Effector memory CD4-positive, alpha-beta T cell (primary cell): ENCODE measurements around the gene ENPP7.

ENCODE experiments used
- DNase-seq, 3 donors: peaks; one replicate each; pipeline ENCODE4 v3.0.0-alpha.2; 2020
- H3K27ac ChIP-seq: 2 replicates; pipeline ENCODE4 v1.7.0; 2013; ENCODE audit warnings: mild to moderate bottlenecking, low read length, moderate library complexity; ENCODE audit not compliant: insufficient read depth, poor library complexity, severe bottlenecking
- H3K27me3 ChIP-seq: replicated peaks from 2 replicates; pipeline ENCODE4 v1.7.0; 2013; ENCODE audit warnings: mild to moderate bottlenecking, low read length; ENCODE audit not compliant: insufficient read depth, control insufficient read depth, poor library complexity, severe bottlenecking
- H3K36me3 ChIP-seq: 2 replicates; pipeline ENCODE4 v1.7.0; 2013; ENCODE audit warnings: mild to moderate bottlenecking, low read length, moderate library complexity; ENCODE audit not compliant: control insufficient read depth, insufficient read depth
- H3K4me1 ChIP-seq: 2 replicates; pipeline ENCODE4 v1.7.0; 2013; ENCODE audit warnings: low read length, mild to moderate bottlenecking; ENCODE audit not compliant: control insufficient read depth, insufficient read depth, poor library complexity, severe bottlenecking
- H3K4me3 ChIP-seq: 2 replicates; pipeline ENCODE4 v1.7.0; 2013; ENCODE audit warnings: low read length, low read depth, mild to moderate bottlenecking; ENCODE audit not compliant: insufficient read depth, poor library complexity, severe bottlenecking
- H3K9me3 ChIP-seq: 2 replicates; pipeline ENCODE4 v1.7.0; 2013; ENCODE audit warnings: mild to moderate bottlenecking, low read length, moderate library complexity; ENCODE audit not compliant: control insufficient read depth
- total RNA-seq, 3 donors: gene quantifications; one replicate each; lab custom pipeline; 2026; lab: John Stamatoyannopoulos, UW

The ENPP7 gene, protein sequence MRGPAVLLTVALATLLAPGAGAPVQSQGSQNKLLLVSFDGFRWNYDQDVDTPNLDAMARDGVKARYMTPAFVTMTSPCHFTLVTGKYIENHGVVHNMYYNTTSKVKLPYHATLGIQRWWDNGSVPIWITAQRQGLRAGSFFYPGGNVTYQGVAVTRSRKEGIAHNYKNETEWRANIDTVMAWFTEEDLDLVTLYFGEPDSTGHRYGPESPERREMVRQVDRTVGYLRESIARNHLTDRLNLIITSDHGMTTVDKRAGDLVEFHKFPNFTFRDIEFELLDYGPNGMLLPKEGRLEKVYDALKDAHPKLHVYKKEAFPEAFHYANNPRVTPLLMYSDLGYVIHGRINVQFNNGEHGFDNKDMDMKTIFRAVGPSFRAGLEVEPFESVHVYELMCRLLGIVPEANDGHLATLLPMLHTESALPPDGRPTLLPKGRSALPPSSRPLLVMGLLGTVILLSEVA
- 0 to 0.19 (median 0) reads per million in 3 donors for total RNA-seq

DNA sequence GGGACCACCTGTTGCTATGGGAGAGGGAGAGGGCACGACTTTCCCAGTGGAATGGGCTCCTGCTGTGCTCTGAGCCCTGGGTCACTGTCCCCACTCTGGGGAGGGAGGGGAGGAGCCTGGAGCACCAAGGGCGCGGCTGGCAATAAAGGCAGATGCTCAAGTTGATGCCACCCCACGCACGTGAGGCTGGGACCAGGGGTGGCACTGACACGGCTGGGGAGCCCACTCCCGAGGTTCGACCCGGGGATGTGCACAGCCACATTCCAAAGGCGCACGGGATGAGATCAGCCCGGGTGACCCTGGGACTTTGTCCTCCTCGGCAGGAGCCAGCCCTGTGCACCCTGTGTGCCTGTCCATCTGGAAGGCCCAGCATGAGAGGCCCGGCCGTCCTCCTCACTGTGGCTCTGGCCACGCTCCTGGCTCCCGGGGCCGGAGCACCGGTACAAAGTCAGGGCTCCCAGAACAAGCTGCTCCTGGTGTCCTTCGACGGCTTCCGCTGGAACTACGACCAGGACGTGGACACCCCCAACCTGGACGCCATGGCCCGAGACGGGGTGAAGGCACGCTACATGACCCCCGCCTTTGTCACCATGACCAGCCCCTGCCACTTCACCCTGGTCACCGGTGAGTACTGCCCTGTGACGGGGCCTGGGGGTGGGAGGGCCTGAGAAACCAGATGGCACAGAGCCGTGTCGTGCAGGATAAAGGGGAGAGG, at the start of gene ENPP7:
Gene ENPP7 (plus strand): TSS at position 175 of the 715 bp plus-strand sequence. CDS start 197 bp downstream, at position 372.
- Histone ChIP-seq H3K4me1 (peaks cover 7% of the 10 kb centered on the region), H3K27me3 (no peaks in the 10 kb centered on the region), H3K27ac (no peak within 1 kb of the TSS), H3K9me3 (no peaks in the 10 kb centered on the region), H3K4me3 (no peak within 1 kb of the TSS), H3K36me3 (no peaks in the 10 kb centered on the region)
- DNase-seq, result no peak

DNA sequence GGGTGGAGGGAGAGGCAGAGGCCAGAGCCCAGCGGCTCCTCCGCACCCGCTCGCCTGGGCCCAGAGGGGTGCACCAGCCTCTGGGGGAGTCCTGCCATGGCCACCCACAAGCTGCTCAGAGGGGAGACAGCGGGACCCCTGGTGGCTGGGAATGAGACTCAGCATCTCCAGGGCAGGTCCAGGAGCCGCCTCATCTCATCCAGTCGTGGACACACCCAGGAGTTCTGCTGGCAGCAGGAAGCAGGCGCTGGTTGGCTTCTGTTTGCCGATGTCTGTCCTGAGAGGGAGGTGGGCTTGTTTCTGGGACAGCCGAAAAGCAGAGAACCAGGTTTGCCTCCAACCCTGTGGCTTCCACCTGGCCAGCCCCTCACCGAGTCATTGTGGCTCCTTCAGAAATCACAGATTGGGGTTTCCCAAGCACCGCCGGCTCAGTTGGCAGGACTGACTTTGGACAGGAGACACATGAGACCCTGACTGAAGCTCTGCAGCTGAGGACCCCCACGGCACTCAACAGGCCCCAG, 49.6 kb upstream of the ENPP7 start:
- DNase-seq, result no peak
- no peak overlapping the region for H3K27ac ChIP-seq
- H3K27me3 ChIP-seq, result peaks cover 7% of the 10 kb centered on the region
- no peaks in the 10 kb centered on the region for H3K36me3 ChIP-seq
- H3K4me1 ChIP-seq, result no peaks in the 10 kb centered on the region
- H3K9me3 ChIP-seq, result no peaks in the 10 kb centered on the region
- H3K4me3 ChIP-seq, result no peak overlapping the region

DNA sequence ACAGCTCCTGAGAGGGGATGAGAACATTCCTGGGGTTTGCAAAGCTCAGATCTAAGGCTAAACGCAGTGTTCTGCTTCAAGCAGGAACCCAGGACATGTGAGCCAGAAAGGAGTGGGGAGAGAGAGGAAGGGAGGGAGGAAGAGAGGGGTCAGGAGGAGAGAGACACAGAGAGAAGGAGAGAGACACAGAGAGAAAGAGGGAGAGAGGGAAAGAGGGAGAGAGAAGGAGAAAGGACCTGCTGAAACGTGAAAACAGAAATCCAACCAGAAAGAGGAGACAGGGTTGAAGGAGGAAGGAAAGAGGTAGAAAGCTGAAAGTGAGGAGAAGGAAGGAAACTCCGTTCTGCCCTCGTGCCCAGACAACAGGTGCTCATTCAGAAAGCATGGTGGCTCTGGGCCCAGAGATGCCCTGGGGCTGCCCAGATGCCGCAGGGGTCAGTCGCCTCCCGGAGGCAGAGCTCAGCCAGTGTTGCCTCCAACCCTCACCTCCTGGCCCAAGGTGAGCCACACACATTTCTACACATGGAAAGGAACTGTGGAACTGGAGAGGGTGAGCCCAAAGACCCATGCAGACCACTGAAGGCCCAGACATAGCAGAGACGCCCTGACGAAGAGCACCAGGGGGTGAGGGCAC, 49.0 kb upstream of the ENPP7 start:
- H3K36me3 ChIP-seq, result no peaks in the 10 kb centered on the region
- H3K4me1 ChIP-seq, result no peaks in the 10 kb centered on the region
- no peak overlapping the region for H3K27ac ChIP-seq
- DNase-seq, result no peak
- H3K9me3 ChIP-seq, result no peaks in the 10 kb centered on the region
- H3K4me3 ChIP-seq, result no peak overlapping the region
- H3K27me3 ChIP-seq, result peaks cover 7% of the 10 kb centered on the region

DNA sequence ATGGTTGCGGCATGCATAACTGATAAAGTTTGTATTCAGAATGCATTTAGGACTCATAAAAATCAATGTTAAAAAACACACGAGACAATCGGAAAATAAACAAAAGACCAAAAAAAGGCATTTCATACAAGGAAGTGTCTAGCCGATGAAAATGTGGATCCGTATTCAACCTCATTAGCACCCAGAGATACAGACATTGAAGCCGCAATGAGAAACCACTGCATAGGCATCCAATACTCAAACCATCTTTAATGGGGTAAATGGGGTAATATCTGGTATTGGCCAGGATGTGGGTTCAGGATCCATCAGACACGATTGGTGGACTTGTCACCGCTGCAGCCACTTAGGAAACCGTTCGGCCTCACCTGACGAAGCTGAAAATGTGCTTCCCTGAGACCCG, 47.4 kb upstream of the ENPP7 start:
- Histone ChIP-seq H3K9me3 (no peaks in the 10 kb centered on the region), H3K27ac (no peak overlapping the region), H3K4me3 (no peak overlapping the region), H3K4me1 (no peaks in the 10 kb centered on the region), H3K36me3 (no peaks in the 10 kb centered on the region), H3K27me3 (peaks cover 7% of the 10 kb centered on the region)
- DNase-seq, result no peak

DNA sequence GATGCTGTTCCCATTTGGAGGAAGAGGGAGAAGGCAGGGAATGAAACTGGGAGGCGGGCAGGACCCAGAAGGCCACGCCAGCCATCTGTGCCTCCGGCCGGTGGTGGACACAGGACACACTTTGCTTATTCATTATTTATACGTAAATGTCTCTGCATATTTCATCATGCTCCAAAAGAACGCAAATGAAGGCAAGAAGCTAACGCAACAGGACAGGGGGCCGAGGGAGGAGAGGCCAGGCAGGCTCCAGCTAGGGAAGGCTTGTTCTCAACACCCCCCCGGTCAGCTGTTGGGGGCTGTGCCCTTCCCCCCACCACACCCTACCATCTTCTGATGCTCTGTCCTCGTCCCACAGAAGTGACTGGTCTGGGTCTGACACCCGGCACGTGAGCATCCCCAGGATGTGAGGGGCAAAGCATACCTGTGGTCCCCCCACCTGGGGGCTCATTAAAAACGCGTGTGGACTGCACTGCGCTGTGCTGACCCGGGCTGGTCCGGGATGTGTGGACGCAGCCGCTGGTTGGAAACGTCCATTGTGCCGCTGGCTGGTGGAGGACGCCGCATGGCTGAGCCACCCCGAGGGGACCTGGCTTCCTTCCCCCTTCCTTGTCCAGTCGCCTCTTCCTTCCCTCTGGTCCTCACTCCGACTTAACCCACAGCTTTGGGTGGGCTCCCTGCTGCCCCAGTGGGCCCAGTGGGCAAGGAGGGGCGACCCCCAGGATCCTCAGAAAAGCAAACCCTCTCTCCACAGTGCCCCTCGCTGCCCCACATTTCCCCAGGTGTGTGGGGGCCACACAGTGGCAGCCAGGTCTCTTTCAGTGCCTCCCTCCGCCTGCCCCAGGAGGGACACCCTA, 46.4 kb upstream of the ENPP7 start:
- H3K27me3 ChIP-seq, result peaks cover 7% of the 10 kb centered on the region
- H3K4me3 ChIP-seq, result no peak overlapping the region
- no peak overlapping the region for H3K27ac ChIP-seq
- no peaks in the 10 kb centered on the region for H3K4me1 ChIP-seq
- no peak for DNase-seq
- no peaks in the 10 kb centered on the region for H3K36me3 ChIP-seq
- no peaks in the 10 kb centered on the region for H3K9me3 ChIP-seq

DNA sequence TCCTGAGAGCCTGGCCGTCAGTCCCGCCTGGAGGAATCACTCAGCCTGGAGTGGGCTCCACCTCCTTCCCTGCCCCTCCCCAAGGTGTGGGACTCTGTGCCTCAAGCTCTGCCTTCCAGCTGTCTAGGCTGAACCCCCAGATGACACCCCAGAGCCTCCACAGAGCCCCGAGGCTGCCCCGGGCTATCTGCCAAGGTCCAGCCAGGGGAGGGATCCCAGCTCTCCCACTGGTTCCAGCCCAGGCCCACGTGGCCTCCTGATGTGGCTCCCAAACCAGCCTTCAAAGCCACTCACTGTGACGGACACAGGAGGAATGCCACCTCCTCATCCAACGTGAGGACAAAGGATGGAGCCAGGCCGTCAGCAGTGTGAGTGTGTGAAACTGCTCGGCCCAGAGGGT, 45.6 kb upstream of the ENPP7 start:
- DNase-seq, result no peak
- Histone ChIP-seq H3K4me1 (no peaks in the 10 kb centered on the region), H3K36me3 (no peaks in the 10 kb centered on the region), H3K4me3 (no peak overlapping the region), H3K27me3 (peaks cover 7% of the 10 kb centered on the region), H3K27ac (no peak overlapping the region), H3K9me3 (no peaks in the 10 kb centered on the region)

DNA sequence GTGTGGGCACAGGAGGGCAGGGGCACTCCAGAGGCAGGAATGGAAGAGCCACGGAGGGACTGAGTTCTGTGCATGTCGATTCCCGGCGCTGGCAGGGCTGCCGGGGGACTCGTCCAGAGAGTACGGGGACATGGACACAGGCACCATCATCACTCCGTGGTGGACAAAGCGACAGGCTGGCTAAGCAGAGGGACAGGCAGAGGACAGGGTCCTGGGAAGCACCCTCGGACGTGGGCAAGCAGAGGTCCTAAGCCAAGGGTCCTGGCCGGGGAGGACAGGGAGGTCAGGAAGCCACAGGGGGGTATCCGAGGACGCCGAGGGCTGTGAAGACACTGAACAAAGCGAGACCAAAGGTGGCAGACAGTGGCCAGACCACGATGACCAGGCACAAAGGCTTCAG, 44.3 kb upstream of the ENPP7 start:
- no peaks in the 10 kb centered on the region for H3K9me3 ChIP-seq
- H3K4me1 ChIP-seq, result no peaks in the 10 kb centered on the region
- H3K27ac ChIP-seq, result no peak overlapping the region
- H3K36me3 ChIP-seq, result no peaks in the 10 kb centered on the region
- no peak for DNase-seq
- peaks cover under 1% of the 10 kb centered on the region for H3K27me3 ChIP-seq
- H3K4me3 ChIP-seq, result no peak overlapping the region

DNA sequence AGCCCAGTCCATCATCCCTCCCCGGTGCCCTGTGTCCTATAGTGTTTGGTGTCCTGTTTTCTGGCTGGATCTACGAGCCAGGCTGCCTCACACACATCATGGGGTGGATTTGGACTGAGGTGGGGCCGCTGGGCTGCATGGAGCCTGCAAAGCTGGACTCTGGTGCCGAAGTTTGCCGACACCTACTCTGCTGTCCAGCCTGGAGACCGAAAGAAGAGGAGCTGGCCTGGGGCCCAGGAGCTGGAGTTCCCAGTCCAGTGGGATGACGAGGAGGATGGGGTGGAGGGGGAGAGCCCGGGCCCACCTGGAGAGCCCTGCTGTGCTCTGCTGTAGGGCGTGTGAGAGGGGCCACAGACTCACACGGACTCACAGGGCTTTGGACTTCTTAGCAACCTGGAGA, 40.3 kb upstream of the ENPP7 start:
- H3K27me3 ChIP-seq, result peaks cover 3% of the 10 kb centered on the region
- no peaks in the 10 kb centered on the region for H3K36me3 ChIP-seq
- no peaks in the 10 kb centered on the region for H3K9me3 ChIP-seq
- H3K4me1 ChIP-seq, result no peaks in the 10 kb centered on the region
- no peak for DNase-seq
- H3K27ac ChIP-seq, result no peak overlapping the region
- no peak overlapping the region for H3K4me3 ChIP-seq

DNA sequence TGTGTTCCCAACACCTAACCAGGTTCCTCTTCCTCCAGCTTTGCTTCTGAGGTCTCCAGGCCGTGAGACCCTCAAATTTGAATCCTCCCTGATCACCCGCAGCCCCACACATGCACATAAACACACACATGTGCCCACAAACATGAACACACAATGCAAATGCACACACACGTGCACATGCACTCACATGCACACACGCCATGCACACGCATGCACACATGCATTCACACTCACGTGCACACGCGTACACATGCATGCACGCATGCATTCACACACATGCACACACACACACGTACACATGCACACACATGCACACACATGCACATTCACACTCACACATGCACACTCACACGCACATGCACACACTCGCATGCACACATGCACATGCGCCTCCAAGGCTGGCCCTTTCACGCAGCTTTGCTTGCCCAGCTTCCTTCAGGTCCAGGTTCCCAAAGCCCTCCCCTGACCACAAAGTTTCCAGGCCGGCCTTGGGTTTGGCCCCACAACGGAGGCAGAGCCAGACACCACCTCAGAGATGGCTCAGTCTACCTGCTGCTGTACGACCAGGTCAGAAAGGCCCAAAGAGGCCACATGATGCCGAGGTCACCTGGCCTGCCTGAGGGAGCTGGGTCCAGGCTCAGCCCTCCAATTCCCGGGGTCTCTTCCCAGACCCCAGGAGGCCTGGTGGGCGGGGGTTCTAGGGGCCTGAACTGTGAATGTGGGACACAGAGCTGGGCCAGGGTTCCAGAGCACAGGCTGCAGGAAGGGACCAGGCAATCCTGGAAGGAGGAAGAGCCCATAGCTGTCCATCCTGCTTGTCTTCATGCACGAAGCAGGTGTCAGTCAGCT, 39.5 kb upstream of the ENPP7 start:
- Histone ChIP-seq H3K4me3 (no peak overlapping the region), H3K27ac (no peak overlapping the region), H3K36me3 (no peaks in the 10 kb centered on the region), H3K27me3 (peaks cover 9% of the 10 kb centered on the region), H3K4me1 (no peaks in the 10 kb centered on the region), H3K9me3 (no peaks in the 10 kb centered on the region)
- no peak for DNase-seq
